Dendritic cell treated with granulocyte-macrophage colony-stimulating factor and Interleukin-4, amounts not matched to agents 40 ng/mL and 50 ng/mL, for 4 days (primary cell): ENCODE results near the gene SETX.

Source experiments
- H3K27ac Mint-ChIP-seq: one replicate; pipeline ENCODE4 v1.8.0; 2022; ENCODE audit warnings: mild to moderate bottlenecking, mixed read lengths
- H3K27me3 Mint-ChIP-seq: one replicate; pipeline ENCODE4 v1.8.0; 2022; ENCODE audit warnings: mild to moderate bottlenecking, mixed read lengths
- H3K36me3 Mint-ChIP-seq: one replicate; pipeline ENCODE4 v1.8.0; 2022; ENCODE audit warnings: low read depth, mixed read lengths
- H3K4me1 Mint-ChIP-seq: one replicate; pipeline ENCODE4 v1.8.0; 2022; ENCODE audit warnings: low read depth, mixed read lengths
- H3K4me3 Mint-ChIP-seq: one replicate; pipeline ENCODE4 v1.8.0; 2022; ENCODE audit warnings: mild to moderate bottlenecking, moderate library complexity, mixed read lengths
- H3K9me3 Mint-ChIP-seq: one replicate; pipeline ENCODE4 v1.8.0; 2022; ENCODE audit warnings: mixed read lengths
- intact Hi-C: fragments of 100-400 bp; cut with micrococcal nuclease; formaldehyde crosslinking; loops from one replicate; pipeline ENCODE4 v1.15.0; 2022

SETX gene

DNA sequence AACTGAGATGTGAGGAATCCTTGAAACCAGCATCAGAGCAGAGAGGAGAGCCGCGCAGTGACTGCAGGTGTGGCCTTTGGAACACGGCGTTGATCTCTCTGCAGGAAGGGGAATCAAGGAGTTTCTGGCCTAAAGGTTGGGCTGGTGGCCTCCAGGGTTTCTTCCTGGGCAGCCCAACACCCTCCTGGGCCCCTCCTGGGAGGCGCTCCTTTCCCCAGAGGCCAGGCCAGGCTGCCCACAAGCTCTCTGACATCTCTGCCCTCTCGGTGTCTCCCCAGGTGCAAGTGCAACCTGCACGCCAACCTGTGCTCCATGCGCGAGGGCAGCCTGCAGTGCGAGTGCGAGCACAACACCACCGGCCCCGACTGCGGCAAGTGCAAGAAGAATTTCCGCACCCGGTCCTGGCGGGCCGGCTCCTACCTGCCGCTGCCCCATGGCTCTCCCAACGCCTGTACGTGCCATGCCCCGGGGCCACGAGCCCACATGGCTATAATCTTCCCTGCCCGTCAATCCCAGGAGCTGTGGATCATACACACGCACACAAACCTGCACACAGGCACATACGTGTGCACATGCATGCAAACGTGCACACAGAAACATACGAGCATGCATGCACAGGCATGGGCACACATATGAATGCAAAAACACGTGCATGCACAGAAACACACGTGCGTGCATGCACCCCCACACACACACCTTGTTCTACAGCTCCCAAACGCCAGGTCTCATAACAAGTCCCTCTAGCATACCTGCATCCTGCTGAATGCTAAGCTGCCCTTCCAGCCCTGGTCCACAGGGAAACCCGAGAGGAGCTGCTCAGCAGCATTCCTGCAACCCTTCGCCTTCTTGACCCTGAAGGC is 128.0 kb downstream of the SETX start:
- Mint-ChIP-seq H3K36me3 (no peaks in the 10 kb centered on the region), H3K27ac (no peak overlapping the region), H3K9me3 (no peaks in the 10 kb centered on the region), H3K27me3 (peaks cover 7% of the 10 kb centered on the region), H3K4me3 (no peak overlapping the region), H3K4me1 (peaks cover 23% of the 10 kb centered on the region)
- intact Hi-C loops = no loop called here

GRCh38 chr9:132224645-132225044 is 130.1 kb downstream of the SETX start:
- H3K36me3 Mint-ChIP-seq = no peaks in the 10 kb centered on the region
- intact Hi-C loops = no loop called here
- H3K27ac Mint-ChIP-seq = no peak overlapping the region
- H3K4me1 Mint-ChIP-seq = peaks cover 38% of the 10 kb centered on the region
- H3K9me3 Mint-ChIP-seq = no peaks in the 10 kb centered on the region
- no peak overlapping the region for H3K4me3 Mint-ChIP-seq
- H3K27me3 Mint-ChIP-seq = peaks cover 4% of the 10 kb centered on the region

DNA sequence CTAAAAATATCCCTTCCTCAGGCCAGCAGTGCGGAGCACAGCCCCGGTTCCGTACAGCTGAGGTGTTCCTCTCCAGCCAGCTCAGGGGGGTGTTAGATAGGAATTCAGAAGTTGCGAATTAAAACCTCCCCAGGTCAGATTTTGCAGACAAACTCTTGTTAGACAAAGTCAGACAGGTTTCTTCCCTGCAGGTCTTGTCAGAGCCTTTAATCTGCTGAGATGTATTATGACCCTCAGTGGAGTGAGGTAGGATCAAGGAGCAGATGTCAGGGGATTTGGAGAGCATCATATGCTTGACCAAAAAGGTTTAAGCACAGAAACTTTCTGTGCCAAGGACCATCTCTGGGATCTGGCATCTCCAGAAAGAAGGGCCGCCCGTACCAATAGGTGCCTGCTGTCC is 132.8 kb downstream of the SETX start:
- intact Hi-C loops = no loop called here
- Mint-ChIP-seq H3K9me3 (no peaks in the 10 kb centered on the region), H3K27me3 (no peaks in the 10 kb centered on the region), H3K4me3 (no peak overlapping the region), H3K27ac (no peak overlapping the region), H3K4me1 (peaks cover 57% of the 10 kb centered on the region), H3K36me3 (no peaks in the 10 kb centered on the region)

GRCh38 chr9:132218208-132218607 is 136.6 kb downstream of the SETX start:
- intact Hi-C loops = no loop called here

GRCh38 chr9:132216861-132217619 is 137.7 kb downstream of the SETX start:
- Mint-ChIP-seq H3K9me3 (no peaks in the 10 kb centered on the region), H3K27ac (peak overlapping the region; percentile 17), H3K27me3 (peaks cover 5% of the 10 kb centered on the region), H3K4me3 (no peak overlapping the region), H3K4me1 (peaks cover 47% of the 10 kb centered on the region), H3K36me3 (no peaks in the 10 kb centered on the region)
- intact Hi-C loops = no loop called here

More at GRCh38 chr9:132218208-132218607, 136.6 kb downstream of the SETX start:
- Mint-ChIP-seq H3K4me1 (peaks cover 53% of the 10 kb centered on the region), H3K9me3 (no peaks in the 10 kb centered on the region), H3K4me3 (no peak overlapping the region), H3K36me3 (no peaks in the 10 kb centered on the region), H3K27me3 (peaks cover 5% of the 10 kb centered on the region), H3K27ac (no peak overlapping the region)

DNA sequence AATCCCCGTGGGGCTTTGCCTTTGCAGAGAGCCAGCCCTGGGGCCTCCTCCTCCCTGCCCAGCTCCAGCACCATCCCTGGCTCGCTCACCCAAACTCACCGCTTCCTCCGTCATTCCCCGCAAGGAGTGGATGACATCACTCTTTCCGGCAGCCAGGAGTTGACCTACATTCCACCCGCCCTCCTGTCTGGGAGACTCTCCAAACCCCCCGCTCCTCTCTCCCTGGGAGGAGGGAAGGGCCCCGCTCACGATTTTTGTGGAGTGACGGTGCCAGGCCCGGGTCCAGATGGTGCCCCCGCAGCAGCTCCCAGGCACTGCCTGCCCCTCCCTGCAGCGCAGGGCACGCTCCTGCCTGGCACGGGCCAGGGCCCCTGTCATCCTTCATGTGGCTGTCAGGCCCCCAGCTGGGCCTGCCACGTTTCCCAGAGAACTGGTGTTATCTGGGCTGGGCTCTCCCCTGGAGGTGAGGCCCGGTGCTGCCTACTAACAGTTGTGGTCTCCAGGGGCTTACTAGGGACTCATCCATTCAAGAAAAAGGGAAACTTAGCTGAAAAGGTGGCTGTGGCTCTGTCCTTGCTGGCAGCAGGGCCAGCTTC is 140.7 kb downstream of the SETX start:
- Mint-ChIP-seq H3K27ac (no peak overlapping the region), H3K36me3 (no peaks in the 10 kb centered on the region), H3K27me3 (peaks cover 6% of the 10 kb centered on the region), H3K4me1 (peaks cover 33% of the 10 kb centered on the region), H3K4me3 (no peak overlapping the region), H3K9me3 (no peaks in the 10 kb centered on the region)
- intact Hi-C loops = no loop called here

DNA sequence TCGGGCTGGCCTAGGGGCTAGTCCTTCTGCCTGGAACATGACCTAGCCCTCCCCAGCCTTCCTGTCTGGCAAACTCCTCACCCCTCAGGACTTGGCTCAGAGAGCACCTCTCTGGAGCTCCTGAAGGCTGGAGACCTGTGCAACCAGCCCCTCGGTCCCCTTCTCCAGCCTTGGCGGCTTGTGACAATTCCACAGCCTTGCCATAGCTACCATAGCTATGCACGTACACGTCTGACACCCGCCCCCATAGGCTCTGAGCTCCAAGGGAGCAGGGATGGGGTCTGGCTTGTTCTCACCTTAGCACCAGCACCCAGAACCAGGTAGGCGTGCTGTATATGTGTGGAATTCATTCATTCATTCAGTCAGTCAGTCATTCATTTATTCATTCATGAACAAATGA is 143.2 kb downstream of the SETX start:
- peaks cover 16% of the 10 kb centered on the region for H3K4me1 Mint-ChIP-seq
- intact Hi-C loops = no loop called here
- no peaks in the 10 kb centered on the region for H3K9me3 Mint-ChIP-seq
- H3K4me3 Mint-ChIP-seq = no peak overlapping the region
- H3K36me3 Mint-ChIP-seq = no peaks in the 10 kb centered on the region
- peaks cover 11% of the 10 kb centered on the region for H3K27me3 Mint-ChIP-seq
- no peak overlapping the region for H3K27ac Mint-ChIP-seq
